PC-9 (cell line): ENCODE data around the gene FBXO10. TPM values are rescaled to one million over a fixed set of nuclear protein-coding genes. Genes with fewer than 3 reads are reported as not detected.

Experiments used
- BruUV-seq: library from RNA; stranded (reverse); fragments of 400-500 nt; replicated peaks from 2 replicates; lab custom pipeline; 2021; lab: Mats Ljungman, UMichigan
- CTCF ChIA-PET: fragments of 300-600 bp; sonication (Branson Sonifier 250); formaldehyde crosslinking; loops from one replicate; lab custom pipeline; 2022; ENCODE audit warnings: antibody characterized with exemption; lab: Charles Lee
- POLR2A ChIA-PET: fragments of 300-600 bp; sonication (Branson Sonifier 250); formaldehyde crosslinking; loops from one replicate; lab custom pipeline; 2022; ENCODE audit warnings: antibody characterized with exemption; ENCODE audit not compliant: unreplicated experiment; lab: Charles Lee
- DNase-seq, 2 experiments: peaks; one replicate each; pipeline versions ENCODE4 v3.0.0 to v3.0.0-alpha.2; 2015 to 2022; ENCODE audit warnings: mixed read lengths in 1 of 2
- H2AFZ ChIP-seq: fragments of 200-600 bp; sonication (generic); 2 replicates; pipeline ENCODE4 v1.8.1; 2017; ENCODE audit warnings: antibody characterized with exemption
- H3F3A ChIP-seq: fragments of 200-600 bp; sonication (generic); 2 replicates; pipeline ENCODE4 v1.8.1; 2017; ENCODE audit warnings: antibody characterized with exemption, mild to moderate bottlenecking, low read depth; ENCODE audit not compliant: insufficient read depth
- H3K27ac ChIP-seq: fragments of 200-600 bp; sonication (generic); 2 replicates; pipeline ENCODE4 v1.6.1; 2016; ENCODE audit warnings: mixed run types
- H3K27me3 ChIP-seq: fragments of 200-600 bp; sonication (generic); 2 replicates; pipeline ENCODE4 v1.6.1; 2016; ENCODE audit warnings: low read depth, mixed run types; ENCODE audit not compliant: insufficient read depth
- H3K36me3 ChIP-seq: fragments of 200-600 bp; sonication (generic); 2 replicates; pipeline ENCODE4 v1.6.1; 2016; ENCODE audit warnings: low read depth, mixed run types
- H3K4me1 ChIP-seq: fragments of 200-600 bp; sonication (generic); replicated peaks from 2 replicates; pipeline ENCODE4 v1.6.1; 2016; ENCODE audit warnings: mixed run types; ENCODE audit not compliant: insufficient read depth
- H3K4me2 ChIP-seq: fragments of 200-600 bp; sonication (generic); 2 replicates; pipeline ENCODE4 v1.6.1; 2017; ENCODE audit warnings: mixed run types
- H3K4me3 ChIP-seq: fragments of 200-600 bp; sonication (generic); 2 replicates; pipeline ENCODE4 v1.6.1; 2016; ENCODE audit warnings: mixed run types
- H3K79me2 ChIP-seq: fragments of 200-600 bp; sonication (generic); 2 replicates; pipeline ENCODE4 v1.6.1; 2017; ENCODE audit warnings: low read depth, mixed run types
- H3K9me2 ChIP-seq: fragments of 200-600 bp; sonication (generic); 2 replicates; pipeline ENCODE4 v1.8.1; 2017; ENCODE audit warnings: mild to moderate bottlenecking; ENCODE audit not compliant: insufficient read depth
- H3K9me3 ChIP-seq: fragments of 200-600 bp; sonication (generic); 2 replicates; pipeline ENCODE4 v1.8.1; 2016; ENCODE audit warnings: low read depth; ENCODE audit not compliant: insufficient read depth
- H4K20me1 ChIP-seq: fragments of 200-600 bp; sonication (generic); 2 replicates; pipeline ENCODE4 v1.8.1; 2017; ENCODE audit not compliant: insufficient read depth
- CTCF ChIP-seq: fragments of 200-600 bp; sonication (generic); conservative IDR thresholded peaks from 2 replicates; pipeline ENCODE4 v1.6.1; 2017; ENCODE audit warnings: mixed run types, antibody characterized with exemption, mild to moderate bottlenecking, moderate library complexity
- EZH2 ChIP-seq: fragments of 200-600 bp; sonication (generic); IDR thresholded peaks from 2 replicates; pipeline ENCODE4 v1.8.0; 2017; ENCODE audit warnings: antibody characterized with exemption, low read depth
- intact Hi-C: fragments of 100-400 bp; cut with micrococcal nuclease; formaldehyde crosslinking; loops from one replicate; pipeline ENCODE4 v1.10.0; 2022; ENCODE audit not compliant: unreplicated experiment
- total RNA-seq: library from RNA; stranded (reverse); gene quantifications from 2 replicates; pipeline ENCODE4 v1.2.3, GENCODE V29; 2021

FBXO10 gene
- total RNA-seq, 1 experiment from 2014 or later = 3.7 TPM

GRCh38 chr9:37583522-37584121 is 7.4 kb upstream of the FBXO10 start:
- peaks cover 22% of the 10 kb centered on the region for H3K36me3 ChIP-seq
- H3K9me2 ChIP-seq = no peaks in the 10 kb centered on the region
- peaks cover 32% of the 10 kb centered on the region for H4K20me1 ChIP-seq
- DNase-seq = no peak
- peaks cover 7% of the 10 kb centered on the region; the same call in 1 of the 2 replicates for H3F3A ChIP-seq
- TF ChIP-seq CTCF = no peak
- TF ChIP-seq EZH2 = no peak
- ChIA-PET POLR2A (no interaction called here), CTCF (no interaction called here)
- no peak overlapping the region for H3K4me2 ChIP-seq
- H3K9me3 ChIP-seq = no peaks in the 10 kb centered on the region
- no peak overlapping the region for H3K4me3 ChIP-seq
- BruUV-seq = no TSS peak
- H2AFZ ChIP-seq = no peak overlapping the region
- no peaks in the 10 kb centered on the region for H3K4me1 ChIP-seq
- H3K27ac ChIP-seq = no peak overlapping the region
- intact Hi-C loops = loop anchor here (10.0 kb wide), 1 partner anchor 161 kb away; no protein-coding TSS in a partner anchor
- H3K27me3 ChIP-seq = no peaks in the 10 kb centered on the region
- peaks cover 6% of the 10 kb centered on the region; the same call in 1 of the 2 replicates for H3K79me2 ChIP-seq

GRCh38 chr9:37582548-37583157 is 6.5 kb upstream of the FBXO10 start:
- H3K79me2 ChIP-seq = peaks cover 4% of the 10 kb centered on the region; the same call in 1 of the 2 replicates
- CTCF ChIA-PET = interaction anchor here (0.6 kb wide), 1 partner anchor 154 kb away, joined by 3 read pairs; no protein-coding TSS in a partner anchor
- peaks cover 13% of the 10 kb centered on the region; the same call in 1 of the 2 replicates for H3K36me3 ChIP-seq
- H3K9me2 ChIP-seq = no peaks in the 10 kb centered on the region
- H3K27ac ChIP-seq = no peak overlapping the region
- no peaks in the 10 kb centered on the region for H3K27me3 ChIP-seq
- no peak overlapping the region for H3K4me2 ChIP-seq
- peak; percentile 73 for TF ChIP-seq CTCF
- TF ChIP-seq EZH2 = no peak
- H3K4me1 ChIP-seq = no peaks in the 10 kb centered on the region
- H2AFZ ChIP-seq = no peak overlapping the region
- POLR2A ChIA-PET = no interaction called here
- no peak for DNase-seq
- H3K4me3 ChIP-seq = no peak overlapping the region
- no TSS peak for BruUV-seq
- no peaks in the 10 kb centered on the region for H3K9me3 ChIP-seq
- intact Hi-C loops = loop anchor here (10.0 kb wide), 1 partner anchor 162 kb away; no protein-coding TSS in a partner anchor
- peaks cover 7% of the 10 kb centered on the region; the same call in 1 of the 2 replicates for H3F3A ChIP-seq
- H4K20me1 ChIP-seq = peaks cover 31% of the 10 kb centered on the region

- intact Hi-C loops = no loop called here
- no peaks in the 10 kb centered on the region for H3F3A ChIP-seq
- H3K36me3 ChIP-seq = no peaks in the 10 kb centered on the region
- H3K4me1 ChIP-seq = no peaks in the 10 kb centered on the region
- no peaks in the 10 kb centered on the region for H3K9me2 ChIP-seq
- ChIA-PET CTCF (no interaction called here), POLR2A (no interaction called here)
- no peak overlapping the region for H3K4me2 ChIP-seq
- TF ChIP-seq EZH2 (no peak), CTCF (no peak)
- no peak overlapping the region for H3K27ac ChIP-seq
- no TSS peak for BruUV-seq
- no peaks in the 10 kb centered on the region for H3K27me3 ChIP-seq
- H3K79me2 ChIP-seq = no peaks in the 10 kb centered on the region
- H3K9me3 ChIP-seq = no peaks in the 10 kb centered on the region
- DNase-seq = no peak
- no peak overlapping the region for H2AFZ ChIP-seq
- H4K20me1 ChIP-seq = no peaks in the 10 kb centered on the region; the same call in 1 of the 2 replicates
- H3K4me3 ChIP-seq = no peak overlapping the region
Measured at GRCh38 chr9:37575511-37575914, 667 bp downstream of the FBXO10 start.
